K562 (cell line): ENCODE data around the gene P2RY11. TPM values are rescaled to one million over a fixed set of nuclear protein-coding genes. Genes with fewer than 3 reads are reported as not detected.
A peak's percentile ranks its signal among the peaks of the same experiment; 100 is the strongest.

Source experiments
- ATAC-seq: fragments of 200-7000 bp; cut with Tn5 transposase; 3 replicates; pipeline ENCODE4 v1.9.1; 2020; ENCODE audit warnings: moderate library complexity
- BruUV-seq: library from RNA; stranded (reverse); fragments of 400-500 nt; replicated peaks from 2 replicates; lab custom pipeline; 2021; lab: Mats Ljungman, UMichigan
- CTCF ChIA-PET: fragments of 300-600 bp; formaldehyde crosslinking; extraction: SDS; loops from one replicate; lab custom pipeline; 2021; ENCODE audit warnings: low intra/inter-chr PET ratio; lab: Yijun Ruan, JAX
- POLR2A ChIA-PET: fragments of 300-600, 350-650 bp; sonication (Branson Sonifier 250); formaldehyde crosslinking; extraction: SDS; loops from one replicate; lab custom pipeline; 2021; ENCODE audit warnings: antibody characterized with exemption, inconsistent platforms; lab: Yijun Ruan, JAX
- DNase-seq, 4 experiments: peaks; one replicate each; pipeline versions ENCODE4 v3.0.0 to v3.0.0-alpha.2; 2011 to 2018; ENCODE audit warnings: low spot score in 3 of 4, mixed read lengths in 3 of 4; ENCODE audit errors: extremely low read depth in 1 of 4
- FAIRE-seq: peaks from 2 replicates; lab custom pipeline; 2011; peaks lifted over from hg19 to GRCh38; lab: Jason Lieb, UNC
- H2AFZ ChIP-seq: 2 replicates; pipeline ENCODE4 v1.6.0; 2011; ENCODE audit warnings: low read depth, low read length, control low read depth, inconsistent platforms
- H3K27ac ChIP-seq: fragments of 200-600 bp; 3 replicates; pipeline ENCODE4 v1.8.0; 2011; ENCODE audit warnings: low read depth, mild to moderate bottlenecking, control low read depth, inconsistent platforms, low read length, moderate library complexity, mixed read lengths; ENCODE audit errors: extremely low read depth
- H3K27me3 ChIP-seq, 2 experiments: fragments of 300-600 bp in 1 of 2; 2 replicates in 1 of 2; 3 replicates in 1 of 2; pipeline versions ENCODE4 v1.6.0 to v1.8.0; 2011; ENCODE audit warnings: inconsistent platforms in 2 of 2, low read length in 2 of 2, mild to moderate bottlenecking in 1 of 2, mixed read lengths in 1 of 2, moderate library complexity in 1 of 2; ENCODE audit not compliant: control insufficient read depth in 2 of 2, insufficient read depth in 2 of 2
- H3K36me3 ChIP-seq: fragments of 300-600 bp; 3 replicates; pipeline ENCODE4 v1.8.0; 2011; ENCODE audit warnings: mild to moderate bottlenecking, low read length, inconsistent platforms; ENCODE audit not compliant: control insufficient read depth, insufficient read depth
- H3K4me1 ChIP-seq, 2 experiments: fragments of 200-600 bp in 1 of 2; replicated peaks in 1 of 2; 2 replicates in 1 of 2; 3 replicates in 1 of 2; pipeline versions ENCODE4 v1.5.1 to v1.8.0; 2011; ENCODE audit warnings: inconsistent platforms in 2 of 2, low read length in 2 of 2, mild to moderate bottlenecking in 1 of 2, mixed read lengths in 1 of 2, moderate library complexity in 1 of 2; ENCODE audit not compliant: control insufficient read depth in 2 of 2, insufficient read depth in 2 of 2
- H3K4me2 ChIP-seq: 2 replicates; pipeline ENCODE4 v1.6.1; 2011; ENCODE audit warnings: low read length, control low read depth, inconsistent platforms, mixed read lengths; ENCODE audit not compliant: insufficient read depth
- H3K4me3 ChIP-seq: fragments of 200-600 bp; sonication (generic), shearing (Covaris generic); 2 replicates; pipeline ENCODE4 v1.5.1; 2016; ENCODE audit warnings: control low read depth, inconsistent platforms
- H3K79me2 ChIP-seq: fragments of 200-600 bp; 3 replicates; pipeline ENCODE4 v1.8.0; 2011; ENCODE audit warnings: low read length, inconsistent platforms; ENCODE audit not compliant: control insufficient read depth, insufficient read depth
- H3K9ac ChIP-seq, 2 experiments: 2 replicates each; pipeline versions ENCODE4 v1.6.0 to v1.6.1; 2011; ENCODE audit warnings: low read depth in 2 of 2, low read length in 2 of 2, control low read depth in 1 of 2, inconsistent platforms in 1 of 2, mild to moderate bottlenecking in 1 of 2, mixed read lengths in 1 of 2; ENCODE audit not compliant: insufficient read depth in 1 of 2
- H3K9me1 ChIP-seq: one replicate; pipeline ENCODE4 v1.6.0; 2011; ENCODE audit warnings: inconsistent platforms, mild to moderate bottlenecking, low read length, moderate library complexity; ENCODE audit not compliant: control insufficient read depth, insufficient read depth
- H3K9me3 ChIP-seq: replicated peaks from 2 replicates; pipeline ENCODE4 v1.5.1; 2011; ENCODE audit warnings: low read depth, low read length, inconsistent platforms; ENCODE audit not compliant: control insufficient read depth, insufficient read depth
- H4K20me1 ChIP-seq: replicated peaks from 2 replicates; pipeline ENCODE4 v1.6.1; 2011; ENCODE audit warnings: low read length, inconsistent platforms, mixed read lengths; ENCODE audit not compliant: control insufficient read depth, insufficient read depth
- ELF1 ChIP-seq: fragments of 200-800 bp; sonication (Bioruptor generic); IDR thresholded peaks from 2 replicates; pipeline ENCODE4 v1.6.1; 2016; ENCODE audit warnings: missing genetic modification characterization, missing compliant biosample characterization
- MCM2 ChIP-seq: fragments of 450-650 bp; IDR thresholded peaks from 2 replicates; pipeline ENCODE4 v1.6.1; 2017; ENCODE audit warnings: low read depth, mild to moderate bottlenecking
- POLR2AphosphoS5 ChIP-seq: IDR thresholded peaks from 2 replicates; pipeline ENCODE4 v1.6.1; 2011; ENCODE audit warnings: mild to moderate bottlenecking, low read depth, low read length, moderate library complexity; ENCODE audit not compliant: control insufficient read depth, insufficient read depth
- XRCC3 ChIP-seq: fragments of 450-650 bp; IDR thresholded peaks from 2 replicates; pipeline ENCODE4 v1.6.1; 2017; ENCODE audit warnings: mild to moderate bottlenecking, moderate library complexity
- WGBS: fragments of 100-300 bp; shearing (Covaris generic); methylation state at CpG from one replicate; pipeline ENCODE4 v1.1.6; 2016; ENCODE audit warnings: low coverage, mixed read lengths; ENCODE audit not compliant: insufficient coverage; ENCODE audit errors: missing lambda C conversion rate; 5-methylcytosine and 5-hydroxymethylcytosine counted together
- in situ Hi-C: fragments of 300-500 bp; cut with MboI; formaldehyde crosslinking; loops from 4 replicates; pipeline ENCODE4 v1.15.0; 2018; ENCODE audit warnings: inconsistent platforms, mixed read lengths
- intact Hi-C: fragments of 100-400 bp; cut with micrococcal nuclease; formaldehyde crosslinking; loops from 2 replicates; pipeline ENCODE4 v1.14.2; 2022
- polyA plus RNA-seq, 8 experiments: library from polyadenylated mRNA; depleted of rRNA in 4 of 8; stranded (reverse) in 5 of 8; unstranded in 3 of 8; fragments of >200 nt; fragmentation: Nextera tagmentation in 2 of 8; fragmentation: Illumina TruSeq in 1 of 8; extraction: Ambion mirVana in 2 of 8; extraction: Trizol in 1 of 8; gene quantifications; 2 replicates each; pipeline versions ENCODE4 v1.2.1 to v1.2.3, GENCODE V29; 2011 to 2014; ENCODE audit warnings: inconsistent platforms in 1 of 8, missing spikeins in 1 of 8
- total RNA-seq, 7 experiments: library from RNA; depleted of rRNA in 6 of 7; stranded (reverse); fragments of >200 nt in 6 of 7; fragmentation: Illumina TruSeq in 2 of 7; extraction: Trizol in 2 of 7; gene quantifications; 2 replicates each; pipeline versions ENCODE4 v1.2.1 to v1.2.3, GENCODE V29; 2011 to 2021; ENCODE audit warnings: low replicate concordance in 1 of 7
- TF ChIP-seq, protein P1 (sequence below): fragments of 250-450 bp; sonication (Bioruptor Pico); IDR thresholded peaks from 2 replicates; pipeline ENCODE4 v1.4.0; 2020; ENCODE audit warnings: borderline replicate concordance
- TF ChIP-seq, protein P2 (sequence below): fragments of 250-450 bp; sonication (Bioruptor Pico); IDR thresholded peaks from 2 replicates; pipeline ENCODE4 v1.8.0; 2022; ENCODE audit warnings: inconsistent platforms, mild to moderate bottlenecking, moderate library complexity, borderline replicate concordance

P2RY11 gene
- total and polyA plus RNA-seq, 9 of the 15 experiments (the other 6 are each of a cell fraction or from before 2014, with no cell fraction given): 0.03 to 10.1 (median 1.5) TPM

DNA sequence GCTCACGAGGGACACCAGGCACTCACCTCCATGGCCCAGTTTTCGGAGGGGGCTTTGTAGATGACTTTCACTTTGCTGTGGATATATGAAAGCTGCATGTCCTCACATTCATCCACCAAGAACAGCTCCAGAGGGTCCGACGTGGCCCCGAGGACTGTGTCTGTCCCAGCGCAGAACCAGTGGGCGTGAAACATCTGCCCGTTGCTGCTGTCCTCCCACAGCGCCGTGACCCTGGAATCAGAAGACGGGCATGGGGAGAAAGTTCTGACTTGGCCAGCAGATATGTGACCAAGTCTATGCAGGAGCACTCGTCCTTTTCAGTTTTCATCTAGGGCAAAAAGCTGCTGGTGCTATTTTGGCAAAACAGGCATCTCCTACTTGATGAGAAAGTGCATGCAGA, 37.9 kb downstream of the P2RY11 start:
- WGBS: 97% methylated on average over 12 of the region's 12 CpGs
- no peak for FAIRE-seq
- H3K4me1 ChIP-seq: no peaks in the 10 kb centered on the region
- no peak for TF ChIP-seq ELF1
- TF ChIP-seq, protein P1, sequence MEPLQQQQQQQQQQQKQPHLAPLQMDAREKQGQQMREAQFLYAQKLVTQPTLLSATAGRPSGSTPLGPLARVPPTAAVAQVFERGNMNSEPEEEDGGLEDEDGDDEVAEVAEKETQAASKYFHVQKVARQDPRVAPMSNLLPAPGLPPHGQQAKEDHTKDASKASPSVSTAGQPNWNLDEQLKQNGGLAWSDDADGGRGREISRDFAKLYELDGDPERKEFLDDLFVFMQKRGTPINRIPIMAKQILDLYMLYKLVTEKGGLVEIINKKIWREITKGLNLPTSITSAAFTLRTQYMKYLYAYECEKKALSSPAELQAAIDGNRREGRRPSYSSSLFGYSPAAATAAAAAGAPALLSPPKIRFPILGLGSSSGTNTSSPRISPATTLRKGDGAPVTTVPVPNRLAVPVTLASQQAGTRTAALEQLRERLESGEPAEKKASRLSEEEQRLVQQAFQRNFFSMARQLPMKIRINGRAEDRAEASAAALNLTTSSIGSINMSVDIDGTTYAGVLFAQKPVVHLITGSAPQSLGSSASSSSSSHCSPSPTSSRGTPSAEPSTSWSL (CRISPR knock-in tag): no peak
- no peak for TF ChIP-seq MCM2
- no peak for TF ChIP-seq XRCC3
- DNase-seq: no peak
- peaks cover 92% of the 10 kb centered on the region for H3K36me3 ChIP-seq
- POLR2A ChIA-PET: interaction anchor here (0.8 to 0.9 kb wide), 2 partner anchors 12 to 45 kb away, joined by 3 read pairs; partner anchors contain the start of gene DNMT1
- H3K27me3 ChIP-seq: no peaks in the 10 kb centered on the region
- in situ Hi-C loops: no loop called here
- CTCF ChIA-PET: no interaction called here
- H2AFZ ChIP-seq: no peak overlapping the region
- no peak overlapping the region for H3K27ac ChIP-seq
- H4K20me1 ChIP-seq: no peaks in the 10 kb centered on the region; the same call in 1 of the 2 replicates
- ATAC-seq: no peak
- H3K9me3 ChIP-seq: no peaks in the 10 kb centered on the region
- no TSS peak for BruUV-seq
- intact Hi-C loops: no loop called here
- no peak overlapping the region for H3K9ac ChIP-seq
- no peaks in the 10 kb centered on the region for H3K79me2 ChIP-seq
- H3K4me2 ChIP-seq: no peak overlapping the region
- H3K9me1 ChIP-seq: no peaks in the 10 kb centered on the region
- H3K4me3 ChIP-seq: no peak overlapping the region

DNA sequence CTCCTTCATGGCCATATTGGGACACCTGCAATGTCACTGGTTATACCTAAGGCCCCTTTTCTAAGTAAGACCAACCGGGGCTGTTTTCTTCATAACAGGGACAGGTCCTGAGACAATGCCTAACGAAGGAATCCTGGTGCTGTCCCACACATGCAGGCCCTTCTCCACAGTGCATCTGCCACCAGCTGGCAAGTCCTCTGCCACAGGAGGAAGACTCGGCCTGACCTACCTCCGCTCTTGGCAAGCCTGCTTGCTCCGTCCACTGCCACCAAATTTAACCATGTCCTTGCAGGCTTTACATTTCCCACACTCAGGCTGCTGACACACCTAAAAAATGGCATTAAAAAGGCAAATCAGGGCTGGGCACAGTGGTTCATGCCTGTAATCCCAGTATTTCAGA, 40.0 kb downstream of the P2RY11 start:
- no peak for DNase-seq
- CTCF ChIA-PET: no interaction called here
- Histone ChIP-seq H3K36me3 (peaks cover 91% of the 10 kb centered on the region), H3K79me2 (no peaks in the 10 kb centered on the region), H3K27ac (no peak overlapping the region), H3K4me2 (no peak overlapping the region), H2AFZ (no peak overlapping the region), H3K9me3 (no peaks in the 10 kb centered on the region), H3K9ac (no peak overlapping the region), H4K20me1 (no peaks in the 10 kb centered on the region; the same call in 1 of the 2 replicates), H3K9me1 (no peaks in the 10 kb centered on the region), H3K4me1 (no peaks in the 10 kb centered on the region), H3K4me3 (no peak overlapping the region), H3K27me3 (no peaks in the 10 kb centered on the region)
- POLR2A ChIA-PET: interaction anchor here (0.7 kb wide), 1 partner anchor 12 kb away, joined by 3 read pairs; no protein-coding TSS in a partner anchor
- WGBS: 100% methylated on average over 5 of the region's 5 CpGs
- in situ Hi-C loops (no loop called here), intact Hi-C loops (no loop called here)
- no peak for FAIRE-seq
- ATAC-seq: no peak
- TSS peak; percentile 9 for BruUV-seq
- TF ChIP-seq POLR2AphosphoS5: 0 out of 2 replicates have a peak, but pooled peaks have one; percentile 26
- TF ChIP-seq, protein P2, sequence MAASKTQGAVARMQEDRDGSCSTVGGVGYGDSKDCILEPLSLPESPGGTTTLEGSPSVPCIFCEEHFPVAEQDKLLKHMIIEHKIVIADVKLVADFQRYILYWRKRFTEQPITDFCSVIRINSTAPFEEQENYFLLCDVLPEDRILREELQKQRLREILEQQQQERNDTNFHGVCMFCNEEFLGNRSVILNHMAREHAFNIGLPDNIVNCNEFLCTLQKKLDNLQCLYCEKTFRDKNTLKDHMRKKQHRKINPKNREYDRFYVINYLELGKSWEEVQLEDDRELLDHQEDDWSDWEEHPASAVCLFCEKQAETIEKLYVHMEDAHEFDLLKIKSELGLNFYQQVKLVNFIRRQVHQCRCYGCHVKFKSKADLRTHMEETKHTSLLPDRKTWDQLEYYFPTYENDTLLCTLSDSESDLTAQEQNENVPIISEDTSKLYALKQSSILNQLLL (CRISPR knock-in tag): no peak
